Nephron (organoid): Measurements from ENCODE around the gene PHETA1.

ENCODE experiments used
- H3K27ac Mint-ChIP-seq, 3 experiments: 2 replicates each; pipeline ENCODE4 v1.8.0; 2020; ENCODE audit warnings: mixed read lengths in 3 of 3, mild to moderate bottlenecking in 2 of 3, moderate library complexity in 1 of 3
- H3K27me3 Mint-ChIP-seq: 2 replicates; pipeline ENCODE4 v1.8.0; 2021; ENCODE audit warnings: low read depth, mild to moderate bottlenecking, moderate library complexity, mixed read lengths
- H3K36me3 Mint-ChIP-seq: 2 replicates; pipeline ENCODE4 v1.8.0; 2020; ENCODE audit warnings: low read depth, mixed read lengths
- H3K4me1 Mint-ChIP-seq: 2 replicates; pipeline ENCODE4 v1.8.0; 2020; ENCODE audit warnings: mixed read lengths
- H3K4me3 Mint-ChIP-seq, 3 experiments: 2 replicates each; pipeline ENCODE4 v1.8.0; 2020; ENCODE audit warnings: mild to moderate bottlenecking in 3 of 3, mixed read lengths in 3 of 3, moderate library complexity in 2 of 3
- H3K9me3 Mint-ChIP-seq: 2 replicates; pipeline ENCODE4 v1.8.0; 2020; ENCODE audit warnings: mixed read lengths
- TF ChIP-seq, protein P1 (sequence below), 3 experiments: fragments of 200-600 bp; sonication (generic); IDR thresholded peaks; one replicate each; pipeline ENCODE4 v1.5.0; 2021; ENCODE audit warnings: antibody characterized with exemption in 3 of 3; ENCODE audit not compliant: unreplicated experiment in 3 of 3

PHETA1 gene

DNA sequence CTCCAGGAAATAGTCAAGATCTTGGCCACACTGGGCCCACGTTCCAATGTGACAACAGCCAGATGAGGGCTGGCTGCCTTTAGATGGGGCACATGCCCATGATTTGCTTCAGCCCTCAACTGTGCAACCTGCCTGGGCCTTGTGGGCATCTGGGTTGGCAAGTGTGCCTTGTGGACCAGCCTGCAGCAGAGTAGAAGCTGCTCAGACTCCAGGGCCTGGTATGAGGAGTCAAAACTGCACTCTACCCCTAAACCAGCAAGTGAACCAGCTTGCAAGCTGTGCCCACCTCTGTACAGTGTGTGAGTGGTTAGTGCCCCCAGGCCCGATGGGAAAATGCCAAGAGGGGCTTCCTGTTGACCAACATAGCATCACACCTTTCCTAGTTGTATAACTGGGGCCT lies 17.9 kb downstream of the PHETA1 start:
- Mint-ChIP-seq H3K27me3 (no peaks in the 10 kb centered on the region), H3K27ac (no peak overlapping the region), H3K4me3 (no peak overlapping the region), H3K9me3 (peaks cover 22% of the 10 kb centered on the region), H3K36me3 (peaks cover 28% of the 10 kb centered on the region), H3K4me1 (no peaks in the 10 kb centered on the region)
- TF ChIP-seq, protein P1, sequence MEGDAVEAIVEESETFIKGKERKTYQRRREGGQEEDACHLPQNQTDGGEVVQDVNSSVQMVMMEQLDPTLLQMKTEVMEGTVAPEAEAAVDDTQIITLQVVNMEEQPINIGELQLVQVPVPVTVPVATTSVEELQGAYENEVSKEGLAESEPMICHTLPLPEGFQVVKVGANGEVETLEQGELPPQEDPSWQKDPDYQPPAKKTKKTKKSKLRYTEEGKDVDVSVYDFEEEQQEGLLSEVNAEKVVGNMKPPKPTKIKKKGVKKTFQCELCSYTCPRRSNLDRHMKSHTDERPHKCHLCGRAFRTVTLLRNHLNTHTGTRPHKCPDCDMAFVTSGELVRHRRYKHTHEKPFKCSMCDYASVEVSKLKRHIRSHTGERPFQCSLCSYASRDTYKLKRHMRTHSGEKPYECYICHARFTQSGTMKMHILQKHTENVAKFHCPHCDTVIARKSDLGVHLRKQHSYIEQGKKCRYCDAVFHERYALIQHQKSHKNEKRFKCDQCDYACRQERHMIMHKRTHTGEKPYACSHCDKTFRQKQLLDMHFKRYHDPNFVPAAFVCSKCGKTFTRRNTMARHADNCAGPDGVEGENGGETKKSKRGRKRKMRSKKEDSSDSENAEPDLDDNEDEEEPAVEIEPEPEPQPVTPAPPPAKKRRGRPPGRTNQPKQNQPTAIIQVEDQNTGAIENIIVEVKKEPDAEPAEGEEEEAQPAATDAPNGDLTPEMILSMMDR (IDR thresholded peaks at IDR 0.05; ENCODE audit: unreplicated experiment in 3 of 3): no peak

- H3K27me3 Mint-ChIP-seq: no peaks in the 10 kb centered on the region
- H3K36me3 Mint-ChIP-seq: peaks cover 28% of the 10 kb centered on the region
- peaks cover 22% of the 10 kb centered on the region for H3K9me3 Mint-ChIP-seq
- no peak overlapping the region for H3K4me3 Mint-ChIP-seq
- H3K27ac Mint-ChIP-seq: no peak overlapping the region
- TF ChIP-seq, protein P1 (IDR thresholded peaks at IDR 0.05; ENCODE audit: unreplicated experiment in 3 of 3): no peak
- H3K4me1 Mint-ChIP-seq: no peaks in the 10 kb centered on the region
Observed at GRCh38 chr12:111349748-111350520, 19.0 kb downstream of the PHETA1 start.

DNA sequence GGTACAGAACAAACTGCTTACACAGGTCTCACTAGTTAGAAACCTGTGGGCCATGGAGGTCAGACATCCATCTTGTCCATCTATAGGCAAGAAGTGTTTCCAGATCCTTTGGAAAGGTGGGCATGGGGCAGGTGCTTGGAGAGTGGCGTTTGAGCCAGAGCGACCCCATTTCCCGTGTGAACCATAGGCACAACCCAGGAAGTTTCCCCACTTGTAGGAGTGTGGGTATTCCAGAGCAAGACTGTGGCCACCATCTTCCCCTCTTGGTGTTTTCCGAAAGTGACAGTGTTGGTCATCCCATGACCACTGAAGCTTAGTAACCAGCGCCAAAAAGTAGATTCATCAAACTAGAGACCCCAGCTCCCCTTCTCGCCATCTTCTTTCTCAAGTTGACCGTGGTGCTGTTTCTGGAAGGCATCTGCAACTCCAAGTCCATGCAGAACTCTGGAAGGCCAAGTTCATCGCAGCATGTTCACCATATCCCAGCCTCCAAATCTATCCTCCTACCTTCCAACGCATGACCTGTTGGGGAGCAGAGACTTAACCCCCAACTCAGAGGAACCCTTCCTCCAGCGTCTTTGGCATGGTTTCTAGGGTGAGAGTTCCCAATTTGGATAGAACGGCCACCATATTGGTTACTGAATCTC lies 19.7 kb downstream of the PHETA1 start:
- no peaks in the 10 kb centered on the region for H3K4me1 Mint-ChIP-seq
- peaks cover 31% of the 10 kb centered on the region for H3K36me3 Mint-ChIP-seq
- H3K4me3 Mint-ChIP-seq: no peak overlapping the region
- H3K9me3 Mint-ChIP-seq: peaks cover 22% of the 10 kb centered on the region
- no peaks in the 10 kb centered on the region for H3K27me3 Mint-ChIP-seq
- H3K27ac Mint-ChIP-seq: no peak overlapping the region
- TF ChIP-seq, protein P1 (IDR thresholded peaks at IDR 0.05; ENCODE audit: unreplicated experiment in 3 of 3): no peak

DNA sequence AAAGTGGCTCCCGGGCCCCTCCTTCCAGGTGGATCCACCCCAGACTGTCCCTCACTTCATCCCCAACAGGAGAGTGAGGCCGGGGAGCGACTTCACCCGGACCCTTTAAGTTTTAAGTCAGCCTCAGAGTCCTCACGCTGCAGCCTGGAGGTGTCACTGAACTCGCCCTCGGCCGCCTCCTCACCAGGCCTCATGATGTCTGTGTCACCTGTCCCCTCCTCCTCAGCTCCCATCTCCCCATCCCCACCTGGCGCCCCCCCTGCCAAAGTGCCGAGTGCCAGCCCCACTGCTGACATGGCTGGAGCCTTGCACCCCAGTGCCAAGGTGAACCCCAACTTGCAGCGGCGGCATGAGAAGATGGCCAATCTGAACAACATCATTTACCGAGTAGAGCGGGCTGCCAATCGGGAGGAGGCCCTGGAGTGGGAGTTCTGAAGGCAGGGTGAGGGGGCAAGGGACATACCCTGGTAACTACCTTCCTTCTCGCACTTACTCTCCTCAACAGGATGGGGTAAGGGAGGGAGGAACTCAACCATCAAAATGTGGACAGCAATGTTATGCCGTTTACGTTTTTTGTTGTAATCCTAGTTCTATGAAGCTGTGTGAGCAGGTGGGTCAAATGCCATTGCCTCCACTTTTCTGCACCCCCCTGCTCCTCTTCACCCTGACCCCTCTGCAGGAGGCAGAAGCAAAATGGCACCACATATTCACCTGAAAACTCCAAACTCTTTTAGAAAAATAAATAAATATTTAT lies 20.8 kb downstream of the PHETA1 start:
- Mint-ChIP-seq H3K27me3 (no peaks in the 10 kb centered on the region), H3K36me3 (peaks cover 40% of the 10 kb centered on the region)

DNA sequence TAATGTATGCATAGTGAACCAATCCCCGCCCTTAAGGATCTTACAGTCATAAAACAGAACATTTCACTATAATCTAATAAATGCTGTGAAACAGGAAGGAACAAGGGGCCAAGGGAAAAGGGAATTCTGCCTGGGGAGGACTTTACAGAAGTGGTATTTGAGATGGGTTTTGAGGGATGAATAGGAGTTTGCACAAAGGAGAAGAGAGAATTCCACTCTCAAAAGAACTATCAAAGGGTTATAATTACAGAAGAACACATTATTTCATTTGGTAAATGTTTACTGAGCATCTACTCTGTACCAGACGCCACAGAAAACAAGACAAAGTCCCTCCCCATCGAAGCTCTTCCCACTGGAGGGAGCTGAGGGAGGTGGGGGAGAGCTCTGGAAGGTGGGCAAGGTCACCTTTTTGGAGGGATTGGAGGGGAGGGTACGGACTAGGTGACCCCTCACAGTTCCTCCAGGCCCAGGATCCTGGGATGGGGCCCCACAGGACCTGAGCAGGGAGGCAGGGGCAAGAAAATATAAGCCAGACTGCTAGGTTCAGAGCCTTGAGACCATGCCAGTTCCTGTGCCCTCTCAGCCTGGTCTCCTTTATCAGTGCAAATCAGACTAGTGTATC lies 24.5 kb downstream of the PHETA1 start:
- no peak overlapping the region for H3K27ac Mint-ChIP-seq
- no peak overlapping the region for H3K4me3 Mint-ChIP-seq
- H3K27me3 Mint-ChIP-seq: no peaks in the 10 kb centered on the region
- H3K9me3 Mint-ChIP-seq: peaks cover 19% of the 10 kb centered on the region
- H3K4me1 Mint-ChIP-seq: no peaks in the 10 kb centered on the region
- peaks cover 36% of the 10 kb centered on the region for H3K36me3 Mint-ChIP-seq
- TF ChIP-seq, protein P1 (IDR thresholded peaks at IDR 0.05; ENCODE audit: unreplicated experiment in 3 of 3): no peak

More for the DNA sequence above, 20.8 kb downstream of the PHETA1 start:
- Mint-ChIP-seq H3K4me1 (no peaks in the 10 kb centered on the region), H3K27ac (no peak overlapping the region), H3K9me3 (peaks cover 24% of the 10 kb centered on the region), H3K4me3 (no peak overlapping the region)
- TF ChIP-seq, protein P1 (IDR thresholded peaks at IDR 0.05; ENCODE audit: unreplicated experiment in 3 of 3): no peak
